ENCODE data around the gene ZFHX3.

Gene ZFHX3

GRCh38 chr16:73024571-73025105 is 23.3 kb downstream of the ZFHX3 start:
- TF ChIP-seq, protein P1, sequence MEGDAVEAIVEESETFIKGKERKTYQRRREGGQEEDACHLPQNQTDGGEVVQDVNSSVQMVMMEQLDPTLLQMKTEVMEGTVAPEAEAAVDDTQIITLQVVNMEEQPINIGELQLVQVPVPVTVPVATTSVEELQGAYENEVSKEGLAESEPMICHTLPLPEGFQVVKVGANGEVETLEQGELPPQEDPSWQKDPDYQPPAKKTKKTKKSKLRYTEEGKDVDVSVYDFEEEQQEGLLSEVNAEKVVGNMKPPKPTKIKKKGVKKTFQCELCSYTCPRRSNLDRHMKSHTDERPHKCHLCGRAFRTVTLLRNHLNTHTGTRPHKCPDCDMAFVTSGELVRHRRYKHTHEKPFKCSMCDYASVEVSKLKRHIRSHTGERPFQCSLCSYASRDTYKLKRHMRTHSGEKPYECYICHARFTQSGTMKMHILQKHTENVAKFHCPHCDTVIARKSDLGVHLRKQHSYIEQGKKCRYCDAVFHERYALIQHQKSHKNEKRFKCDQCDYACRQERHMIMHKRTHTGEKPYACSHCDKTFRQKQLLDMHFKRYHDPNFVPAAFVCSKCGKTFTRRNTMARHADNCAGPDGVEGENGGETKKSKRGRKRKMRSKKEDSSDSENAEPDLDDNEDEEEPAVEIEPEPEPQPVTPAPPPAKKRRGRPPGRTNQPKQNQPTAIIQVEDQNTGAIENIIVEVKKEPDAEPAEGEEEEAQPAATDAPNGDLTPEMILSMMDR (conservative IDR thresholded peaks at IDR 0.05; ENCODE audit: low read depth): no peak
- POLR2A ChIA-PET (ENCODE audit: low non-redundant PET): no interaction called here
- peak overlapping the region; percentile 22; the same call in 1 of the 2 replicates for H3K27ac ChIP-seq
- CTCF ChIA-PET: interaction anchor here (0.5 to 1.0 kb wide), 2 partner anchors 63 to 192 kb away, joined by 3 read pairs; no protein-coding TSS in a partner anchor
- no peak for DNase-seq (ENCODE audit: low spot score)

GRCh38 chr16:73023752-73024570 is 24.0 kb downstream of the ZFHX3 start:
- TF ChIP-seq, protein P1 (conservative IDR thresholded peaks at IDR 0.05; ENCODE audit: low read depth): no peak
- ChIA-PET CTCF (interaction anchor here (0.6 kb wide), 1 partner anchor 35 kb away, joined by 3 read pairs; no protein-coding TSS in a partner anchor), POLR2A (ENCODE audit: low non-redundant PET) (no interaction called here)
- peak overlapping the region; percentile 22; the same call in 1 of the 2 replicates for H3K27ac ChIP-seq
- no peak for DNase-seq (ENCODE audit: low spot score)

DNA sequence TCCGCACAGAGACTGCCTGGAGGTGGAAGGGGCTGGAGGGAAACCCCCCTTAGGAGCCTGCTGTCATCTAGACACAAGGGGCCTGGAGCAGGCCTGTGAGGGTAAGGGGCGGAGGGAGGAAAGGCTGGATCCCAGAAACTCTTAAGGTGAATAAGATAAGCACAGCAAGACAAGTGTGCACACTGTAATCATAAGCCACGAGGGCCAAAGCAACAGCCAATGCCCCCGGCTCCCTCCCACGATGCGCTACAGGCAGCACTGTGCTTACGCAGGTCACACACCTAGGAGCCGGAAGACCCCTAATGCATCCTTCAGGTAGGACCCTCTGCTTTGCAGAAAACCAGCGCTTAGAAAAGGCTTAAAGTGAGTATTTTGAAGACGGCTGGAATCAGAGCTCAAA is 24.6 kb downstream of the ZFHX3 start:
- no peak for DNase-seq (ENCODE audit: low spot score)
- TF ChIP-seq, protein P1 (conservative IDR thresholded peaks at IDR 0.05; ENCODE audit: low read depth): no peak
- ChIA-PET CTCF (interaction anchor here (0.6 kb wide), 1 partner anchor 35 kb away, joined by 3 read pairs; no protein-coding TSS in a partner anchor), POLR2A (ENCODE audit: low non-redundant PET) (no interaction called here)
- no peak overlapping the region; the same call in 1 of the 2 replicates for H3K27ac ChIP-seq

DNA sequence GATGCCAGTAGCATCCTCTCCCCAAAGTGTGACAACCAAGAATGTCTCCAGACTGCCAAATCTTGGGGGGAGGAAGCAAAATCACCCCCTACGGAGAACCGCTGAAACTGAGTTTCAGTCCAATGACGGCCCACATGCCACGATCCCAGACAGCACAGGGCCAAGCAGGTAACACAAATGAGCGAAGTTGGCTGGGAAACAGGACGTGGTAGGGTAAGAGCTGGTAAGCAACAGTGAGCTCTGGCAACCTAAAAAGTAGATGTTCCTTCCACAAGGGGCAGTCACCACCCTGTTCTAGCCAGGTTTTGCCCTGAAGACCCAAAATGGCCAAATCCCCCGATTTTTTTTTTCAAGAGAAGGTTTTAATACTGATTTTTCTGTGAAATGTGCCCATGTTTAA is 25.4 kb downstream of the ZFHX3 start:
- H3K27ac ChIP-seq: no peak overlapping the region

DNA sequence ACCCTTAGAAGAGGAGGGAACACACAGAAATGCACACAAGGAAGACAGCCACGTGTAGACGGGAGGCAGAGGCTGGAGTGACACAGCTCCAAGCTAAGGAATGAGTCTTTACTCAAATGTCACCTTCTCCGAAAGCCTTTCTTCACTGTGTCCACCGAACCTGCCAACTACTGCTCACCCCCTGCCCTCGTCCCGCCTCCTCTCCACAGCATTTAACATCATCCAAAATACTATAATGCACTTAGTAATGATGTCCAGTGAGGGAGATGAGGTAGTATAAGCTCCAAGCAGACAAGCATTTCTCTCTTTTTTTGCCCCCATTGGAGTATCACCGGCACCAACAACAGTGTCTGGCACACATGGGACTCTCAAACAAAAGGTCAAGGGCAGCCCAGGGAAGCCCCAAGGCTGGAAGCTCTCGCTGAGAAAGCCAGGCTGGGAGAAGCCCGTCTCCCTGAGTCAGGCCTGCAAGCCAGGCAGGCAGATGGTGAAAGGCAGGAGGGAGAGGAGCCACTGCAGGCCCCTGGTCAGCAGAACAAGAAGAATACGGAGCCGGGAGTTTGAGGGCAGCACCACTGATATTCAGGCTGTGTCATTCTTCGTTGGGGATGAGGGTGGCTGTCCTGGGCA is 25.9 kb downstream of the ZFHX3 start:
- no peak for DNase-seq (ENCODE audit: low spot score)
- ChIA-PET POLR2A (ENCODE audit: low non-redundant PET) (interaction anchor here (0.7 kb wide), 1 partner anchor 36 kb away, joined by 6 read pairs; no protein-coding TSS in a partner anchor), CTCF (no interaction called here)
- H3K27ac ChIP-seq: no peak overlapping the region
- TF ChIP-seq, protein P1 (conservative IDR thresholded peaks at IDR 0.05; ENCODE audit: low read depth): no peak

More for the DNA sequence above, 25.4 kb downstream of the ZFHX3 start:
- ChIA-PET POLR2A (ENCODE audit: low non-redundant PET) (interaction anchor here (0.7 kb wide), 1 partner anchor 36 kb away, joined by 6 read pairs; no protein-coding TSS in a partner anchor), CTCF (no interaction called here)
- DNase-seq (ENCODE audit: low spot score): no peak
- TF ChIP-seq, protein P1 (conservative IDR thresholded peaks at IDR 0.05; ENCODE audit: low read depth): no peak

DNA sequence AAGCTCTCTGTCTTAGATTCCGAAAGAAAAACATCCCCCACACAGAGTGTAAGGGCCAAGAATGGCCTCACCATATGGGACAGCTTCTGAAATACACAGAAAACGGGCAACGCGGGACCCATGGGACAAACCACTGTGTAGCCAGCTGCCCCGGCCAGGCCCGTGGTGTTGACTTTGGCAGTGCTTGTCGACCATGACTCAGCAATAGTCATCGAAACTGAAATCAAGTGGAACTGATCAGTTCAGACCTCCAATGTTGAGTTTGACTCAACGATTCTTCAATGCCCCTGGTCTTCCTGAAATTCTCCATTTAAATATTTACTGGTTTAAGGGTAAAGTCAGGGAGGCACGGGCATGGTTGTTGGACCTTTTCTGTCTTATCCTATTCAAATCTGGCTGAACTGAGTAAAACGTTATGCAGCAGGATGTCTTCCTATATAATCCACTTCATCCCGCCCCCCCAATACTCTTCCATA is 27.5 kb downstream of the ZFHX3 start:
- ChIA-PET POLR2A (ENCODE audit: low non-redundant PET) (no interaction called here), CTCF (interaction anchor here (0.6 kb wide), 1 partner anchor 37 kb away, joined by 3 read pairs; no protein-coding TSS in a partner anchor)
- H3K27ac ChIP-seq: peak overlapping the region; percentile 52

More for the DNA sequence above, 27.5 kb downstream of the ZFHX3 start:
- peak; percentile 77 for DNase-seq (ENCODE audit: low spot score)
- TF ChIP-seq, protein P1 (conservative IDR thresholded peaks at IDR 0.05; ENCODE audit: low read depth): no peak

All from RWPE1 (cell line).